ENCODE data around the gene TLE6. TPM values are rescaled to one million over a fixed set of nuclear protein-coding genes. Genes with fewer than 3 reads are reported as not detected.

The TLE6 gene
- total RNA-seq, 1 donor = 0.72 TPM

GRCh38 chr19:3027981-3028304 lies 50.6 kb downstream of the TLE6 start:
- no peaks in the 10 kb centered on the region for H4K20me1 ChIP-seq (ENCODE audit: insufficient read depth, low read length)
- H3K4me2 ChIP-seq (ENCODE audit: insufficient read depth, low read length) = no peak overlapping the region
- H2AFZ ChIP-seq (ENCODE audit: low read length) = no peak overlapping the region
- no peaks in the 10 kb centered on the region for H3K4me1 ChIP-seq (ENCODE audit: insufficient read depth, low read length)
- peak; percentile 86 for DNase-seq (ENCODE audit: insufficient read length, low spot score, missing footprints)
- H3K36me3 ChIP-seq (ENCODE audit: insufficient read depth, low read length) = no peaks in the 10 kb centered on the region
- H3K27me3 ChIP-seq (ENCODE audit: insufficient read depth, low read length) = peaks cover 45% of the 10 kb centered on the region
- no peaks in the 10 kb centered on the region for H3K9me3 ChIP-seq (ENCODE audit: low read depth, low read length)
- TF ChIP-seq CTCF (IDR thresholded peaks at IDR 0.05; ENCODE audit: extremely low read depth, low read depth, low read length) = no peak
- no peaks in the 10 kb centered on the region for H3K79me2 ChIP-seq (ENCODE audit: insufficient read depth, low read length)
- no peak overlapping the region for H3K4me3 ChIP-seq (ENCODE audit: insufficient read depth, low read length)
- no peak overlapping the region for H3K27ac ChIP-seq (ENCODE audit: low read depth, low read length)

GRCh38 chr19:3028305-3029064 lies 51.1 kb downstream of the TLE6 start:
- peak; percentile 91 for DNase-seq (ENCODE audit: insufficient read length, low spot score, missing footprints)
- Histone ChIP-seq H3K79me2 (ENCODE audit: insufficient read depth, low read length) (no peaks in the 10 kb centered on the region), H3K9me3 (ENCODE audit: low read depth, low read length) (no peaks in the 10 kb centered on the region), H3K27ac (ENCODE audit: low read depth, low read length) (no peak overlapping the region), H3K4me2 (ENCODE audit: insufficient read depth, low read length) (peak overlapping the region; percentile 64), H2AFZ (ENCODE audit: low read length) (no peak overlapping the region), H3K36me3 (ENCODE audit: insufficient read depth, low read length) (no peaks in the 10 kb centered on the region), H4K20me1 (ENCODE audit: insufficient read depth, low read length) (no peaks in the 10 kb centered on the region), H3K4me1 (ENCODE audit: insufficient read depth, low read length) (no peaks in the 10 kb centered on the region), H3K4me3 (ENCODE audit: insufficient read depth, low read length) (peak overlapping the region; percentile 56), H3K27me3 (ENCODE audit: insufficient read depth, low read length) (peaks cover 45% of the 10 kb centered on the region)
- TF ChIP-seq CTCF (IDR thresholded peaks at IDR 0.05; ENCODE audit: extremely low read depth, low read depth, low read length) = no peak

- no peaks in the 10 kb centered on the region for H3K4me1 ChIP-seq (ENCODE audit: insufficient read depth, low read length)
- no peaks in the 10 kb centered on the region for H3K79me2 ChIP-seq (ENCODE audit: insufficient read depth, low read length)
- no peak within 1 kb of the TSS for H3K27ac ChIP-seq (ENCODE audit: low read depth, low read length)
- no peak within 1 kb of the TSS for H2AFZ ChIP-seq (ENCODE audit: low read length)
- peak within 1 kb of the TSS; percentile 64 for H3K4me2 ChIP-seq (ENCODE audit: insufficient read depth, low read length)
- no peak for TF ChIP-seq CTCF (IDR thresholded peaks at IDR 0.05; ENCODE audit: extremely low read depth, low read depth, low read length)
- H4K20me1 ChIP-seq (ENCODE audit: insufficient read depth, low read length) = no peaks in the 10 kb centered on the region
- H3K4me3 ChIP-seq (ENCODE audit: insufficient read depth, low read length) = peak within 1 kb of the TSS; percentile 56
- peak; percentile 92 for DNase-seq (ENCODE audit: insufficient read length, low spot score, missing footprints)
- H3K27me3 ChIP-seq (ENCODE audit: insufficient read depth, low read length) = peaks cover 45% of the 10 kb centered on the region
- H3K36me3 ChIP-seq (ENCODE audit: insufficient read depth, low read length) = no peaks in the 10 kb centered on the region
- no peaks in the 10 kb centered on the region for H3K9me3 ChIP-seq (ENCODE audit: low read depth, low read length)
Observed at GRCh38 chr19:3029065-3029923, 51.9 kb downstream of the TLE6 start, which contains the start of gene TLE2. Gene TLE2 (minus strand): TSS chr19:3029280. CDS start chr19:3028904, 376 bp downstream.

- no peak for TF ChIP-seq CTCF (IDR thresholded peaks at IDR 0.05; ENCODE audit: extremely low read depth, low read depth, low read length)
Observed at GRCh38 chr19:3031607-3031867, 54.2 kb downstream of the TLE6 start.

More at GRCh38 chr19:3031607-3031867, 54.2 kb downstream of the TLE6 start:
- H3K79me2 ChIP-seq (ENCODE audit: insufficient read depth, low read length) = no peaks in the 10 kb centered on the region
- H4K20me1 ChIP-seq (ENCODE audit: insufficient read depth, low read length) = no peaks in the 10 kb centered on the region
- DNase-seq (ENCODE audit: insufficient read length, low spot score, missing footprints) = no peak
- H3K9me3 ChIP-seq (ENCODE audit: low read depth, low read length) = no peaks in the 10 kb centered on the region
- H3K4me1 ChIP-seq (ENCODE audit: insufficient read depth, low read length) = peaks cover 12% of the 10 kb centered on the region
- H3K4me3 ChIP-seq (ENCODE audit: insufficient read depth, low read length) = no peak overlapping the region
- H3K27me3 ChIP-seq (ENCODE audit: insufficient read depth, low read length) = peaks cover 45% of the 10 kb centered on the region
- no peak overlapping the region for H3K4me2 ChIP-seq (ENCODE audit: insufficient read depth, low read length)
- H3K27ac ChIP-seq (ENCODE audit: low read depth, low read length) = no peak overlapping the region
- no peak overlapping the region for H2AFZ ChIP-seq (ENCODE audit: low read length)
- H3K36me3 ChIP-seq (ENCODE audit: insufficient read depth, low read length) = no peaks in the 10 kb centered on the region
